Choroid plexus epithelial cell (primary cell): ENCODE data around the gene FAR2.

Source experiments
- DNase-seq: peaks from one replicate; pipeline ENCODE4 v3.0.0-alpha.2; 2010; ENCODE audit warnings: low read depth
- H3K4me3 ChIP-seq: 2 replicates; pipeline ENCODE4 v1.5.1; 2011; ENCODE audit warnings: low read depth, mild to moderate bottlenecking, control low read depth, low read length, moderate library complexity
- TF ChIP-seq, protein P1 (sequence below): conservative IDR thresholded peaks from 2 replicates; pipeline ENCODE4 v1.5.1; 2011; ENCODE audit warnings: low read depth, mild to moderate bottlenecking, control low read depth, inconsistent platforms, low read length, moderate library complexity

FAR2 gene

DNA sequence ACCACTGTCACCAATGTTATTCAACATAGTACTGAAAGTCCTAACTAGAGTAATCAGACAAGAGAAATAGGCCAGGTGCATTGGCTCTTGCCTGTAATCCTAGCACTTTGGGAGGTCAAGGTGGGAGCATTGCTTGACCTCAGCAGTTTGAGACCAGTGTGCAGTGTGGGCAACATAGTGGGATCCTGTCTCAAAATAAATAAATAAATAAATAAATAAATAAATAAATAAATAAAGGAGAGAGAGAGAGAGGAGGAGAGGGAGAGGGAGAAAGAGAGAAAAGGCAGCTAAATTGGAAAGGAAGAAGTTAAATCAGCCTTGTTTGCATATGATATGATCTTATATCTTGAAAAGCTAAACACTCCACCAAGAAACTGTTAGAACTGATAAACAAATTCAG, 115.3 kb downstream of the FAR2 start:
- no peak overlapping the region for H3K4me3 ChIP-seq
- TF ChIP-seq, protein P1, sequence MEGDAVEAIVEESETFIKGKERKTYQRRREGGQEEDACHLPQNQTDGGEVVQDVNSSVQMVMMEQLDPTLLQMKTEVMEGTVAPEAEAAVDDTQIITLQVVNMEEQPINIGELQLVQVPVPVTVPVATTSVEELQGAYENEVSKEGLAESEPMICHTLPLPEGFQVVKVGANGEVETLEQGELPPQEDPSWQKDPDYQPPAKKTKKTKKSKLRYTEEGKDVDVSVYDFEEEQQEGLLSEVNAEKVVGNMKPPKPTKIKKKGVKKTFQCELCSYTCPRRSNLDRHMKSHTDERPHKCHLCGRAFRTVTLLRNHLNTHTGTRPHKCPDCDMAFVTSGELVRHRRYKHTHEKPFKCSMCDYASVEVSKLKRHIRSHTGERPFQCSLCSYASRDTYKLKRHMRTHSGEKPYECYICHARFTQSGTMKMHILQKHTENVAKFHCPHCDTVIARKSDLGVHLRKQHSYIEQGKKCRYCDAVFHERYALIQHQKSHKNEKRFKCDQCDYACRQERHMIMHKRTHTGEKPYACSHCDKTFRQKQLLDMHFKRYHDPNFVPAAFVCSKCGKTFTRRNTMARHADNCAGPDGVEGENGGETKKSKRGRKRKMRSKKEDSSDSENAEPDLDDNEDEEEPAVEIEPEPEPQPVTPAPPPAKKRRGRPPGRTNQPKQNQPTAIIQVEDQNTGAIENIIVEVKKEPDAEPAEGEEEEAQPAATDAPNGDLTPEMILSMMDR = no peak

DNA sequence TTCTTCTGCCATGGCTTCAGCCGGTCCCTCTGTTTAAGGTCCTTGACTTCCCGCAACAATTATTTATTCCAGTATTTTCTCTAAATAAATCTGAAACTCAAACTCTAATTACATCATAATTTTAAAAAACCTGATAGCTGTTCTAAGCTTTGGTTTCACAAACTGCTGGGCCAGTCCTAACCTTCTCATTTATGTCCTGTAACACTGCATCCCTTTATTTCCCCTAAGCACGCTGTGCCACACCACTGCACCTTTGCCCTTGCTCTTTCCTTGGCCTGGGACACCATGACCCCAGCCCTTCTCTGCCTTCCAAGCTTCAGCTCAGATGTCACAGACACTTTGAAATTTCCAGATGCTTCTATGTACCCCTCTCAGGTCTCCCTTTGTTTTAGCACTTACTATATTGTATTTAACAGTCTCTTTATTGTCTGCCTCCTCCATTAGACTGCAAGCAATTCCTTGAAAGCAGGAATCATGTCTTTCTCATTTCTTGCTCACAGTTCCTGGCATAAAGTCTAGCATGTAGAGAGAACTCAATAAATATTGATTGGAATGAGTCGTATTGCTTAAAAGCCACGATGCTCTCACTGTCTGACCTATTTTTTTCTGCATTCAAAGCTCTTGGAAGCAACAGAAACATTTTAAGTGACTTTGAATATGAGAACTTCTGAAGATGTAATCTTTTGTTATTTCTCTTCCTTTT, 120.8 kb downstream of the FAR2 start:
- no peak overlapping the region for H3K4me3 ChIP-seq
- no peak for DNase-seq
- TF ChIP-seq, protein P1 = no peak

More for the DNA sequence above, 115.3 kb downstream of the FAR2 start:
- DNase-seq = no peak

DNA sequence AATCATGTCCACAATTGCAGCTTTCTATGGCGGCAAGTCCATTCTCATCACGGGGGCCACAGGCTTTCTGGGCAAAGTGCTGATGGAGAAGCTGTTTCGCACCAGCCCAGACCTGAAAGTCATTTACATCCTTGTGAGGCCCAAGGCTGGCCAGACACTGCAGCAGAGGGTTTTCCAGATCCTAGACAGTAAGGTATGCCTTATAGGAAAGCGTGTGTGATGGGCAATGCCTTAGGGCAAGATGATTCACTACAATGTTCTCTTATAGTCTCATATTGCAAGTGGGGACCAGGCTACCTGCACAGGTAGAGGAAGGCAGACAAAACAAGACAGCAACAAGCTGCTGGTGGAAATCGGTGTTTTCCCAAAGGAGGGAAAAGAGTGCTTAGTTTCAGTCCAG, 121.4 kb downstream of the FAR2 start:
- no peak overlapping the region for H3K4me3 ChIP-seq
- TF ChIP-seq, protein P1 = no peak
- DNase-seq = no peak

DNA sequence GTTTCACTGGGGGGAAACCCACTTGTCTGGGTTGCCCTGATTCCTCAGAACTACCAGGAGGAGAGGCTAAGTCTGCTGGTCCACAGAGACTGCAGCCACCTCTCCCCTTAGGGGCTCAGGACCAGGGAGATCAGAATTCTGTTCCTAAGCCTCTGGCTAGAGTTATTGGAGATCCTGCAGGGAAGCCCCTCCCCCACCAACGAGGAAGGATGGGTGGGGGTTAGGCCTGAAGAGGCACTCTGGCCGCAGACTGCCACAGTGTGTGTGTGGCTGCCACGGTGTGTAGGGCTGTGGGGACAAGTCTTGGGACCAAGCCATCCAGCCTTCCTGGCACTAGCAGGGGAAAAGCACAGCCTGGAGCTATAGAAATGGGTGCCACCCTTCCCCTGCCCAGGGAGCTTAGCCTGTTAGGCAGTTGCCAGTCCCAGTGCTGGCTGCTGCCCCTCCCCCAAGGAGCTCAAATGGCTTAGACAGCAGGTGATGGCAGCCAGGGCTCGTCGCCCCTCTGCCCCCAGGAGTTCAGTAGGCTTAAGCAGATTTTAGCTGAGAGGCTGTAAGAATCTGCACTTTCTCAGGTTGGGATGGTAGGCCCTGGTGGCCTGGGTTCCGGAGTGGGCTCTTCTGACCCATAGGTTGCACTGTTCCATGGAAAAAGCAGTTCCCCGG, 124.2 kb downstream of the FAR2 start:
- TF ChIP-seq, protein P1 = no peak
- no peak for DNase-seq

DNA sequence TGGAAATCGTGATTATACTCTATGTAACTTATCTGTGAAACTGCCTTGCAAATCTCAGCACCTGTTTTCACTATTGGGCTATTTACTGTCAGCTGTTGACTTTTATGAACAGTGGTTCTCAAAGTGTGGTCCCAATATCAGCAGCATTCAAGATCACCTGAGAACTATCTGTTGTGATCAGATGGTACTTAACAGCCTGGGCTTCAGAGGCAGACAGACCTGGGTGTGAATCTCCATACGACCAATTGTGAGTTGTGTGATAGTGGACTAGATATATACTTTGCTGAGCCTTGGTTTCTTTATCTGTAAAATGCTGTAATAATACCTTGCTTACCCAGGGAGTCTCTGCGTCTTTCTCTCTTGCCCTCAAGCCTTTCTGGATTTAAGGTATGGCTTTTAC, 126.8 kb downstream of the FAR2 start:
- no peak overlapping the region for H3K4me3 ChIP-seq
- no peak for DNase-seq
- TF ChIP-seq, protein P1 = no peak

More for the DNA sequence above, 124.2 kb downstream of the FAR2 start:
- H3K4me3 ChIP-seq = no peak overlapping the region

DNA sequence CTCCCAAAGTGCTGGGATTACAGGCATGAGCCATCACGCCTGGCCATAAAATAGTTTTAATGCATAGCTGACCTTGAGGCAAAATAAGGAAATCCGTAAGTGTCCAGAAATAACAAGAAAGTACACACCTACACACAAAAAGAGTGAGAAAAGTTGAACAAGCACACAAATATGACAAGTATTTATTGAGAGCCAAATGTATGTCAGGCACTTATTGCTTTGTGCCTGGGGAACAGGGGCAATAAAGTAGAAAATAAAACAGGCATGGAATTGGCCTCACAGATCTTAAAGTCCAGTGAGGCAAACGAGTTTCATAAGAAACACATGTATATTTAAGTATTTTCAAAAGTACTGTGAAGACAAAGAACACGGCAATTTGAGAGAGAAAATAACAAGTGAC, 128.2 kb downstream of the FAR2 start:
- no peak for DNase-seq
- TF ChIP-seq, protein P1 = no peak
- H3K4me3 ChIP-seq = no peak overlapping the region
